Esophagus (tissue), 2 donors: ENCODE measurements around the gene XPNPEP1. TPM values are rescaled to one million over a fixed set of nuclear protein-coding genes. Genes with fewer than 3 reads are reported as not detected.
A peak's percentile ranks its signal among the peaks of the same experiment; 100 is the strongest.

Source experiments
- H3K27ac ChIP-seq, 2 donors: one replicate each; pipeline ENCODE4 v1.5.1; 2013; ENCODE audit warnings: low read depth in 2 of 2, mild to moderate bottlenecking in 2 of 2, inconsistent platforms in 1 of 2, low read length in 1 of 2, moderate library complexity in 1 of 2
- H3K27me3 ChIP-seq, 2 donors: one replicate each; pipeline ENCODE4 v1.6.1; 2013; ENCODE audit warnings: low read length in 2 of 2, control low read depth in 1 of 2, mild to moderate bottlenecking in 1 of 2; ENCODE audit not compliant: insufficient read depth in 2 of 2, control insufficient read depth in 1 of 2
- H3K36me3 ChIP-seq, 2 donors: one replicate each; pipeline ENCODE4 v1.6.1; 2013; ENCODE audit warnings: low read length in 1 of 2; ENCODE audit not compliant: control insufficient read depth in 2 of 2, insufficient read depth in 2 of 2
- H3K4me1 ChIP-seq, 2 donors: one replicate each; pipeline ENCODE4 v1.6.1; 2013; ENCODE audit warnings: low read length in 1 of 2; ENCODE audit not compliant: control insufficient read depth in 2 of 2, insufficient read depth in 2 of 2
- H3K4me3 ChIP-seq, 2 donors: one replicate each; pipeline ENCODE4 v1.5.1; 2013; ENCODE audit warnings: low read length in 2 of 2, mild to moderate bottlenecking in 2 of 2, low read depth in 1 of 2, moderate library complexity in 1 of 2
- H3K9me3 ChIP-seq, 2 donors: one replicate each; pipeline ENCODE4 v1.6.1; 2013; ENCODE audit warnings: mild to moderate bottlenecking in 2 of 2, low read depth in 1 of 2, low read length in 1 of 2, moderate library complexity in 1 of 2; ENCODE audit not compliant: control insufficient read depth in 2 of 2, insufficient read depth in 1 of 2
- WGBS, 2 donors: extraction: QIAGEN DNeasy Blood & Tissue Kit; methylation state at CpG; one replicate each; pipeline ENCODE4 v1.1.7; 2013; 5-methylcytosine and 5-hydroxymethylcytosine counted together
- polyA plus RNA-seq, 2 donors: library from polyadenylated mRNA; stranded (reverse); fragments of 200-250 nt; gene quantifications; one replicate each; pipeline ENCODE4 v1.2.3, GENCODE V29; 2013
- donor health status: healthy with polysubstance abuse.
- donor health status: Bipolar disorder and iron deficiency.

XPNPEP1 gene
- polyA plus RNA-seq, 2 donors: 11.3 to 29.3 TPM

GRCh38 chr10:109887243-109887642, 36.1 kb downstream of the XPNPEP1 start:
- Histone ChIP-seq H3K9me3 (no peaks in the 10 kb centered on the region), H3K27me3 (no peaks in the 10 kb centered on the region), H3K36me3 (peaks cover 17 to 29% of the 10 kb centered on the region in 2 donors), H3K27ac (no peak overlapping the region), H3K4me1 (peaks cover 2 to 7% of the 10 kb centered on the region in 2 donors), H3K4me3 (no peak overlapping the region)
- 82 to 83% methylated on average over 5 of the region's 5 CpGs for WGBS, 2 donors

GRCh38 chr10:109886781-109887140, 36.5 kb downstream of the XPNPEP1 start:
- Histone ChIP-seq H3K9me3 (no peaks in the 10 kb centered on the region), H3K36me3 (peaks cover 19 to 29% of the 10 kb centered on the region in 2 donors), H3K27ac (no peak overlapping the region), H3K4me3 (no peak overlapping the region), H3K27me3 (no peaks in the 10 kb centered on the region), H3K4me1 (peaks cover 0 to 3% of the 10 kb centered on the region in 2 donors)
- 64 to 71% methylated on average over 2 of the region's 2 CpGs for WGBS, 2 donors

DNA sequence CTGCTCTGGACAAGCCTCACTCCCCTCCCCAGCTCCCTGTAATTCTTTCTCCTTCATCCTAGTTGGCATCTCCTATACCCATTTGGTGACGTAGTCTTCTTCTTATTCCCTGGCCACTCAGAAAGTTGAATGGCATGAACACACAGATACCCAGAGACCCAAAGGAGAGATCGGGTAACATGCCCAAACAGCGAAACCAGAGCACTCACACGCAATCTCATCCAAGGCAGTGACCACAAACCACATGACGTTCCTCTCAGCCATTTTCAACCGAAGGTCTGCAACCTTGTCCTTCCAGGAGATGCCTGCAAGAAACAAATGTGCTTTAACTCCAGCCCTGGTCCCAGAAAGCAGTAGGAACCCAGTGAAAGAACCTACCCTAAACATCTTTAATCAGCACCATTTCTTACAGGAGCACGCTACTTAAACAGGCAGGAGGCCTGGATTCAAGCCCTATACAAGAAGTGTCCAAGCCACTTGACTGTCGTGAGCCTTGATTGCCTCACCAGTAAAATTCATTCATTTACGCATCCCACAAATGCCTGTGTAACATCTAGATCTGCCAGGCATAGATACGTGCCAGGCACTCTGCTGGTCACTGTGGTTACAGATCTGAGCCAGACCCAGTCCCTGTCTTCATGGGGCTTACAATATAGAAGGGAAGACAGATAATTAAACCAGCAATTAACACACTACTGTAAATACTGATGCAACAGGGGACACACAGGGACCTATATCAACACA, 37.1 kb downstream of the XPNPEP1 start:
- 90% methylated on average over 10 of the region's 10 CpGs for WGBS, 2 donors
- H3K36me3 ChIP-seq: peaks cover 23 to 31% of the 10 kb centered on the region in 2 donors

DNA sequence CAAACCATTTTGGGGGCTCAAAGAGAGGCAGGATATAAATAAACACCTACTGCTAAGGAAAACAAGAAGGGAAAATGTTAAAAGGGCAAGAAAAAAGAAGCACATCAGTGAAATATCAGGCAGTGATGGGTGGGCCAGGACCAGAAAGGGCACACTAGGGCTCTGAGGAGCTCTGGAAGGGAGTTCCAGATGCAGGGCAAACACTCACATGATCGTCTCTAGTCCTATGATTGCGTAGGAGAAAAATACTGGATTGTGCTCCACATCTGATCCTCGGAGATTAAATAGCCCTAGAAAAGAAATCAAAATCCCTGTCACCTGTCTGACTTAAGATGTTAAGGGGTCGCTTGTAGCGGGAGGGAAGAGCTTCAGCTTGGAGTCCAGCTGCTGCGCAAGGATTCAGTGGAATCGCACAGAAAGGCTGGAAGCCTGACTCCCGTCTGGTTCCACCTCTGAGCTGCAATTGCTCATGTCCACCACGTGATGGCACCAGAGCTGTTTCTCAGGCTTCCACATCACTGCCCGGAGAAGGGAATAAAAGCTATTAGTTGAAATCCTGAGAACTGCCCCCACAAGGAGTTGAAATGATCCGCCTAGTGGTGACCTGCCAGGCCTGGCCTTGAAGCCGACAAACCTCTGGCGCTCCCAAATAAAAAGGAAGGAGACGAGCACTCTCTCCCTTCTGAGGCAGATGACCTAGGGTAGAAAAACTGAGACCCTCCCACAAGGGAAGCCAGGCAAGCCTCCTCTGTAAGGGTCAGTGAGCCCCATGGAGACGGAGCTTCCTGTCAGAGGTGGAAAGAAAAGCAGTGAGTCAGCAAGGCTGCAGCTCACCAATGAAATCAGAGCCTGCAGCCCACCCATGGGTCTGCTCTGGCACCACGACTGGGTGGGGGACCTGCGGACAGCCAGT, 39.2 kb downstream of the XPNPEP1 start:
- Histone ChIP-seq H3K4me1 (peaks cover 0 to 2% of the 10 kb centered on the region in 2 donors), H3K9me3 (no peaks in the 10 kb centered on the region), H3K4me3 (no peak overlapping the region), H3K27me3 (no peaks in the 10 kb centered on the region), H3K36me3 (peaks cover 23 to 35% of the 10 kb centered on the region in 2 donors), H3K27ac (peak overlapping the region in 1 of 2 donors; percentile 54)
- WGBS, 2 donors: 31% methylated on average over 17 of the region's 17 CpGs

More for the DNA sequence above, 37.1 kb downstream of the XPNPEP1 start:
- no peaks in the 10 kb centered on the region for H3K27me3 ChIP-seq
- no peak overlapping the region for H3K27ac ChIP-seq
- H3K4me1 ChIP-seq: peaks cover 0 to 2% of the 10 kb centered on the region in 2 donors
- no peaks in the 10 kb centered on the region for H3K9me3 ChIP-seq
- no peak overlapping the region for H3K4me3 ChIP-seq

DNA sequence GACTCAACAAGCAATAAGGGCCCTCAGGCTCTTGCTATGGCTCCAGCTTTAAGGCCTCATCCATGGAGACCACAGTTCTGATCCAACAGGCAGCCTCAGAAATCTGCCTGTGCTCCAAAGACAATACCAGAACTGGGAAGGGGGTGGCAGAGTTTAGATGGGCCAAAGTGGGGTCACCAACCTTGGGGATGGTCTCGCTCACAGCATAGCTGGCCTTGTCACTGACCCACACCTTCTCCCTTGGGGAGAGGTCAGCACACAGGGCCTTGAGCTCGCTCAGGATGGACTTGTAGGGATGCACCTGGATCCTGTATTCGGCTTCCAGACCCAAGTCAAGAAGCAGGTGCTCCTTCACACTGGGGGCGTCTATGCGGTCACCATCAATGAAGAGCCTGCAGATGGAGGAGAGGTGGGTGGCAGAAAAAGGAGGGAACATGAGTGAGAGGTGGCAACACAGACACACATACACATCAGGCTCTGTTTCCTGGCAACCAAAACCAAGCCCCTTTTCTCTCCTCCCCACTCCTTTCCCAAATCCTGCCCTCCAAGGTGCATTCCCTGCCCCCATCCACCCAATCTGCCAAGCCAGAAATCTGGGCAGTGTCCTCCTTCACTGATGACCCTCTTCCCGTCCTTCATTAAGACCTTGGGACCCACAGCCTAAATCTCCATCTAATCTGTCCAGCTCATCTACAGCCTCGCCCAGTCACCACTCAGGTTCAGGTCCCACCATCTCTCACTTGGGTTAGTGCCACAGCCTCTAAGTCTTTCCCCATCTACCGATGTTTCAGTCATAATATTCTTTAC, 40.9 kb downstream of the XPNPEP1 start:
- Histone ChIP-seq H3K4me1 (peaks cover 0 to 2% of the 10 kb centered on the region in 2 donors), H3K27ac (no peak overlapping the region), H3K36me3 (peaks cover 23 to 32% of the 10 kb centered on the region in 2 donors), H3K27me3 (no peaks in the 10 kb centered on the region), H3K9me3 (no peaks in the 10 kb centered on the region), H3K4me3 (no peak overlapping the region)
- 95 to 96% methylated on average over 8 of the region's 8 CpGs for WGBS, 2 donors

DNA sequence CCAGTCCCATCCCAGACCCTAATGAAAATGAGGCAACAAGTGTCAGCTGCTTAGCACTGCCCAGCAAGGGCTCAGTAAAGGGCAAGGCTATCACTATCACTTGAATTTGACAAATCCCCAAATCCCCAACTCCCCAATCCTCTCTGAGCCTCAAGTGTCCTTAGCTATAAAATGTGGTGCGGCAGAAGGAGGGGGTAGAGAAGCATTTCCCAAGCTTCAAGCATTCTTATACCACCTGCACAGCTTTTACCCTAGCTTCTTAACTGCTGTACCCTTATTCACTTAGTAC, 41.6 kb downstream of the XPNPEP1 start:
- H3K36me3 ChIP-seq: peaks cover 19 to 32% of the 10 kb centered on the region in 2 donors

DNA sequence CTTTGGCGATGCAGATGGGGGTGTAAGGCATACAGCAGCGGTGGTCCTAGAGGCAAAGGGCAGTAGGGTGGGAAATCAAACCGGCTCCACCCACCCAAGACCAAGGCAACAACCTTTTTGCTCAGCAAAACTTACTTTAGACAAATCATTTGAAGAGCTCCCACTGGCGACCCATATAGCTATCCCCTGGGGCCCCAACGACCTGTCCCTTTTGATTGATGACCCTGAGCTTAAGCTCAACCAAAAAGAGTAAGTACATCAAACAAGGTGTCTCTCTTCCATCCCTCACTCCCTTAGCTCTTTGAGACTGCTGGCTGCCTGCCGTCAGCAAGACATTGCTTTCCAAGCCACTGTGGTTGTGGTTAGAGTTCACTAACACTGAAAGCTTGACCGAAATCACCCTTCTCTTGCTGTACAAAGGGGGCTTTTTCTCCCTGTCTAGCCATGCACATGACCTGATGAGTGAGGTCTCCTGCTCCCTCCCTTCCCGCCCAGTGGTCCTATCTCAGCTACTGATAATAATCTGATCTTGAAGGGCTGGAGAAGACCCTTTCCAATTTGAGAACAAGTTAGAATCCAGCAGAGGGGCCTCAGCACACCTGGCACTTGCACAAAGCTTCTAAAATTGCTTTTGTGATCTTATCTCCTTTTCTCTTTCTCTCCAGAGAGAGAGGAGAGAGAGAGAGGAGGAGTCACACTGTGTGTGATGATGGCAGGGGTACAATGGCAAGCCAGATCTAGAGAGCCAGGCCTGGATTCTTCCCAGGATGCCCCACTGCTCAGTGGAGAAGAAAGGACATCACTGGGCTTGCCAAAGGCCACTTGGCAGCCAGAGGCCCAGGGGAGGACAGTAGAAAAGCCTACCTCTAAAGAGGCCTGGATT, 42.2 kb downstream of the XPNPEP1 start:
- Histone ChIP-seq H3K27ac (no peak overlapping the region), H3K27me3 (no peaks in the 10 kb centered on the region), H3K4me3 (no peak overlapping the region), H3K4me1 (peaks cover 0 to 2% of the 10 kb centered on the region in 2 donors), H3K9me3 (no peaks in the 10 kb centered on the region), H3K36me3 (peaks cover 19 to 32% of the 10 kb centered on the region in 2 donors)
- WGBS, 2 donors: 82 to 88% methylated on average over 8 of the region's 8 CpGs

More for the DNA sequence above, 41.6 kb downstream of the XPNPEP1 start:
- H3K27me3 ChIP-seq: no peaks in the 10 kb centered on the region
- H3K4me1 ChIP-seq: peaks cover 0 to 2% of the 10 kb centered on the region in 2 donors
- H3K4me3 ChIP-seq: no peak overlapping the region
- 94 to 100% methylated on average over 1 of the region's 1 CpG for WGBS, 2 donors
- H3K27ac ChIP-seq: no peak overlapping the region
- no peaks in the 10 kb centered on the region for H3K9me3 ChIP-seq

- no peaks in the 10 kb centered on the region for H3K9me3 ChIP-seq
- no peak overlapping the region for H3K4me3 ChIP-seq
- no peak overlapping the region for H3K27ac ChIP-seq
- H3K4me1 ChIP-seq: no peaks in the 10 kb centered on the region
- WGBS, 2 donors: 96% methylated on average over 6 of the region's 6 CpGs
- H3K36me3 ChIP-seq: peaks cover 17 to 33% of the 10 kb centered on the region in 2 donors
- no peaks in the 10 kb centered on the region for H3K27me3 ChIP-seq
These were observed 45.8 kb downstream of the XPNPEP1 start for GRCh38 chr10:109877546-109877945.
